ENCODE measurements around the gene PERP.

DNA sequence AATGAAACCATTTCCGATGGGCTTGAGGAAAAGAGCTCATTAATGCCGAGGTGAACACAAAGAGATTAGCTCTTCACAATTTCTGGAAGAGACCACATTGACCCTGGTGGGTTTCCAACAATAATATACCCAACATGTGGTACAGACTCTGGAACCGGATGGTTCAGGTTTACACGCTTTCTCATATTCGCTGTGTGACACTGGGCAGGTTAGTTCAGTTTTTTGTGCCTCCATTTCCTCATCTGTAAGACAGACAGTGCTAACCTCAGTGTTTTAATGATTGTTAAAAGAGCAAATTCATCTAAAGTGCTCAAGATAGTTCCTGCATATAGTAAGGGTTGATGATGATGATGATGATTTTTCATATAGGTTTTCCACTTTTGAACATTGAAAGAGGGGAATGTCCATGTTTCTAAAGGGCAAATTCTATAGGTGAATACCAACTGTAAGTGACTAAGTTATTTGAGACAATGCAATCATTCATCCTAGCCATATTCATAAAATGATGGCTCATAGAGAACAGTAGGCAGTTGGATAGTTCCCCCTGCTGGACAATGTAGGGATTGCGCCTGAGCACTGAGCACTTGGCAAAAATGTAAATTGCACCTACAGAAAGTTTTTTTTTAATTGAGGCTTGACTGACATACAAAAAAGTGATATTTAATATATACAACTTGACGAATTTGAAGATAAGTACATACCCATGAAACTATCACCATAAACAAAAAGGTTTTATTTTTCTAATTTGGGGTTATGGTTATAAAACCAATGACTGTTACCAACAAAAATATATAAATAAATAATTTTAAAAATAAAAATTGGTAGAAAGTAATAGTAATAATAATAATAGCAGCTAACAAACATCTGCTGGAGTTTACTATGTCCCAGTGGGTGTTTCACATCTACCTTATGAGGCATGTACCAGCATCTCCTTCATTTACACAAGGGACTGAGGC, 2.1 kb upstream of the PERP start:
- TF ChIP-seq CHD4 (IDR thresholded peaks at IDR 0.05; ENCODE audit: borderline replicate concordance) (no peak), POLR2A (IDR thresholded peaks at IDR 0.05; ENCODE audit: low read length) (no peak), RAD21 (conservative IDR thresholded peaks at IDR 0.05 in 1 of 2, IDR thresholded peaks at IDR 0.05 in 1 of 2) (peak; percentile 89 to 90), ZNF302 (CRISPR knock-in tag; IDR thresholded peaks at IDR 0.05) (no peak), CBX8 (IDR thresholded peaks at IDR 0.05) (no peak)
- TF ChIP-seq, protein P1, sequence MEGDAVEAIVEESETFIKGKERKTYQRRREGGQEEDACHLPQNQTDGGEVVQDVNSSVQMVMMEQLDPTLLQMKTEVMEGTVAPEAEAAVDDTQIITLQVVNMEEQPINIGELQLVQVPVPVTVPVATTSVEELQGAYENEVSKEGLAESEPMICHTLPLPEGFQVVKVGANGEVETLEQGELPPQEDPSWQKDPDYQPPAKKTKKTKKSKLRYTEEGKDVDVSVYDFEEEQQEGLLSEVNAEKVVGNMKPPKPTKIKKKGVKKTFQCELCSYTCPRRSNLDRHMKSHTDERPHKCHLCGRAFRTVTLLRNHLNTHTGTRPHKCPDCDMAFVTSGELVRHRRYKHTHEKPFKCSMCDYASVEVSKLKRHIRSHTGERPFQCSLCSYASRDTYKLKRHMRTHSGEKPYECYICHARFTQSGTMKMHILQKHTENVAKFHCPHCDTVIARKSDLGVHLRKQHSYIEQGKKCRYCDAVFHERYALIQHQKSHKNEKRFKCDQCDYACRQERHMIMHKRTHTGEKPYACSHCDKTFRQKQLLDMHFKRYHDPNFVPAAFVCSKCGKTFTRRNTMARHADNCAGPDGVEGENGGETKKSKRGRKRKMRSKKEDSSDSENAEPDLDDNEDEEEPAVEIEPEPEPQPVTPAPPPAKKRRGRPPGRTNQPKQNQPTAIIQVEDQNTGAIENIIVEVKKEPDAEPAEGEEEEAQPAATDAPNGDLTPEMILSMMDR (IDR thresholded peaks at IDR 0.05) = peak; percentile 83

All from A549 (cell line).